Measurements from ENCODE around the gene ZBTB7C. TPM values are rescaled to one million over a fixed set of nuclear protein-coding genes. Genes with fewer than 3 reads are reported as not detected.

Gene ZBTB7C
- total RNA-seq, 4 donors from 2014 or later = 26.0 to 50.6 (median 46.2) TPM

DNA sequence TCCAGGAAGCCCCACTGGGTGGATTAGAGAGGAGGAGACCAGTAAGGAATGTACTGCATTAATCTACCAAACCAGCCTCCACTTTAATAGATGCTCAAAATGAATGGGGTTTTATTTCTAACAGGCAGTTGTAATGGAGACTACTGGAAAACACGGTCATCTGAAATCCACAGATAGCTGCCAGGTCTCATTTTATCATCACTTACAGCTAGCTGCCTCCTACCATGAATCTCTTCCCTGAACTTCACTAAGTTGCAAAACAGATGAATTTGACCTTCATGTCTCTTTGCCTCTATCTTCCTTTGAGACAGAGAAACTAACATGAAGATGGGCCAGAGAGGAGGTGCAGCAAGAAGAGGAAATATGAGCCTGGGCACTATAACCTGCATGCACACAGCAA is 21.9 kb downstream of the ZBTB7C start:
- DNase-seq (ENCODE audit: low spot score in 2 of 2) = no peak
- TF ChIP-seq EP300 (IDR thresholded peaks at IDR 0.05) (no peak), POLR2A (IDR thresholded peaks at IDR 0.05) (no peak), POLR2AphosphoS5 (IDR thresholded peaks at IDR 0.05) (no peak)
- TF ChIP-seq, protein P1, sequence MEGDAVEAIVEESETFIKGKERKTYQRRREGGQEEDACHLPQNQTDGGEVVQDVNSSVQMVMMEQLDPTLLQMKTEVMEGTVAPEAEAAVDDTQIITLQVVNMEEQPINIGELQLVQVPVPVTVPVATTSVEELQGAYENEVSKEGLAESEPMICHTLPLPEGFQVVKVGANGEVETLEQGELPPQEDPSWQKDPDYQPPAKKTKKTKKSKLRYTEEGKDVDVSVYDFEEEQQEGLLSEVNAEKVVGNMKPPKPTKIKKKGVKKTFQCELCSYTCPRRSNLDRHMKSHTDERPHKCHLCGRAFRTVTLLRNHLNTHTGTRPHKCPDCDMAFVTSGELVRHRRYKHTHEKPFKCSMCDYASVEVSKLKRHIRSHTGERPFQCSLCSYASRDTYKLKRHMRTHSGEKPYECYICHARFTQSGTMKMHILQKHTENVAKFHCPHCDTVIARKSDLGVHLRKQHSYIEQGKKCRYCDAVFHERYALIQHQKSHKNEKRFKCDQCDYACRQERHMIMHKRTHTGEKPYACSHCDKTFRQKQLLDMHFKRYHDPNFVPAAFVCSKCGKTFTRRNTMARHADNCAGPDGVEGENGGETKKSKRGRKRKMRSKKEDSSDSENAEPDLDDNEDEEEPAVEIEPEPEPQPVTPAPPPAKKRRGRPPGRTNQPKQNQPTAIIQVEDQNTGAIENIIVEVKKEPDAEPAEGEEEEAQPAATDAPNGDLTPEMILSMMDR (IDR thresholded peaks at IDR 0.05) = no peak
- Histone ChIP-seq H3K27ac (no peak overlapping the region), H3K4me3 (no peak overlapping the region), H3K9me3 (no peaks in the 10 kb centered on the region), H3K27me3 (no peaks in the 10 kb centered on the region), H3K4me1 (peaks cover 6% of the 10 kb centered on the region), H3K36me3 (no peaks in the 10 kb centered on the region)
- WGBS = 55% methylated on average over 1 of the region's 1 CpG

DNA sequence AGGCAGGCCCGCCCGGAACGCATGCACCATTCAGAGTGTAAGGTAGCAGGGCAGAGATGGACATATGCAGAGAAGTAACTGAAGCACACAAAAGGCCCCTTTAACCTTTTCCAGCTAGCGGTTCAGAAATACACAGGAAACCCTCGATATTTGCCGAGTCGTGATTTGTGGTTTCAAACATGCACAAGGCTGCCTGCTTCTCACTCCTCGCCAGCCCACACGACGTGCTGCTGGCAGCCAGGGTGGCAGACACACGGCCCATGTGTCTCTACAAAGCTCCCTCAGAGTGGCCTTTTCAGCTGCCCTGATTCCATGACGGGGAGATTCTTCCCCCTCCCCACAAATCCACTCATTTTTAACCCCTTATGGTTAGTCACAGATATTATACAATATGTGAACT is 23.6 kb downstream of the ZBTB7C start:
- no peaks in the 10 kb centered on the region for H3K4me1 ChIP-seq
- DNase-seq (ENCODE audit: low spot score in 2 of 2) = no peak
- H3K27me3 ChIP-seq = no peaks in the 10 kb centered on the region
- no peak overlapping the region for H3K4me3 ChIP-seq
- no peak for TF ChIP-seq POLR2AphosphoS5 (IDR thresholded peaks at IDR 0.05)
- TF ChIP-seq, protein P1 (IDR thresholded peaks at IDR 0.05) = no peak
- no peak for TF ChIP-seq EP300 (IDR thresholded peaks at IDR 0.05)
- TF ChIP-seq POLR2A (IDR thresholded peaks at IDR 0.05) = no peak
- H3K36me3 ChIP-seq = no peaks in the 10 kb centered on the region
- H3K9me3 ChIP-seq = no peaks in the 10 kb centered on the region
- 68% methylated on average over 12 of the region's 12 CpGs for WGBS
- no peak overlapping the region for H3K27ac ChIP-seq

DNA sequence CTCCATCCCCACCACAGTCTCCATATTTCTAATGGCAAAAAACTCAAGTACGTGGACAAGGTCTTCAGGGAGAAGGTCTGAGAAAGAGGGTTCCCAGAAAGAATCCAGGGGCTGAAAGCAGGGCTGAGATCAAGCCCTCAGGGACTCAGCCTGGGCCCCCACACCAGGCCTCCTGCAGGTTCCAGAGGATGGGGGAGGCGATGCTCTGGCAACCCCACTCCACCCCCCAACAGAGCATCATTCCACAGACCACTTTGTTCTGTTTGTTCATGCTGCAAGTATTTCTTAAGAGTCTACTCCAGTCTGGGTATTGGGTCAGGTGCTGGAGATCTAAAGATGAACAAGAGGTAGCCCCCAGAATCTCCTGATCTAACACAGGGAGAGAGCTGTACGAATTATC is 32.2 kb downstream of the ZBTB7C start:
- peaks cover 11% of the 10 kb centered on the region for H3K4me1 ChIP-seq
- DNase-seq (ENCODE audit: low spot score in 2 of 2) = no peak
- no peaks in the 10 kb centered on the region for H3K36me3 ChIP-seq
- H3K4me3 ChIP-seq = no peak overlapping the region
- no peaks in the 10 kb centered on the region for H3K9me3 ChIP-seq
- no peaks in the 10 kb centered on the region for H3K27me3 ChIP-seq
- WGBS = 33% methylated on average over 3 of the region's 3 CpGs
- TF ChIP-seq POLR2A (IDR thresholded peaks at IDR 0.05) (no peak), POLR2AphosphoS5 (IDR thresholded peaks at IDR 0.05) (no peak), EP300 (IDR thresholded peaks at IDR 0.05) (no peak)
- TF ChIP-seq, protein P1 (IDR thresholded peaks at IDR 0.05) = no peak
- H3K27ac ChIP-seq = no peak overlapping the region

DNA sequence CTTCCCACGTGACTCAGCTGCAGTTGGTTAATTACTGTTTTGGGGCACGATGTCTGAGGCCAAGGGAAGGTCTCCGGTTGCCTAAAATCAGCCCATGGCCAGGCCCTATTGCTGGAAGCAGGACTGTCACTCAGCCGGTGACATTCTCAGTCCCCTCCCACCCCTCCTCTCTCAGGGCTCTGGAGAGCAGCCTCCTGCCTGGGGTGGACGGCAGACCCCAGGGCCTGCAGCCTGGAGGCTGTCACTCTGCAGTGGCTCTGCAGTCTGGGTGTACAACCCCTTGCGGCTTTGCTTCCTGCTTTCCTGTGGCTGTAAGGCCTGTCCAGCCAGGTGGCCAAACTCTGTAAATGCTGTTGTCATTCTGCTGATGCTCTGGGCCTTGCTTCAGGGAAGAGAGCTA is 32.8 kb downstream of the ZBTB7C start:
- 61% methylated on average over 4 of the region's 6 CpGs for WGBS
- Histone ChIP-seq H3K9me3 (no peaks in the 10 kb centered on the region), H3K27ac (no peak overlapping the region), H3K4me1 (peaks cover 11% of the 10 kb centered on the region), H3K27me3 (no peaks in the 10 kb centered on the region), H3K36me3 (no peaks in the 10 kb centered on the region), H3K4me3 (no peak overlapping the region)
- DNase-seq (ENCODE audit: low spot score in 2 of 2) = no peak
- TF ChIP-seq, protein P1 (IDR thresholded peaks at IDR 0.05) = no peak
- TF ChIP-seq EP300 (IDR thresholded peaks at IDR 0.05) (no peak), POLR2AphosphoS5 (IDR thresholded peaks at IDR 0.05) (no peak), POLR2A (IDR thresholded peaks at IDR 0.05) (no peak)

DNA sequence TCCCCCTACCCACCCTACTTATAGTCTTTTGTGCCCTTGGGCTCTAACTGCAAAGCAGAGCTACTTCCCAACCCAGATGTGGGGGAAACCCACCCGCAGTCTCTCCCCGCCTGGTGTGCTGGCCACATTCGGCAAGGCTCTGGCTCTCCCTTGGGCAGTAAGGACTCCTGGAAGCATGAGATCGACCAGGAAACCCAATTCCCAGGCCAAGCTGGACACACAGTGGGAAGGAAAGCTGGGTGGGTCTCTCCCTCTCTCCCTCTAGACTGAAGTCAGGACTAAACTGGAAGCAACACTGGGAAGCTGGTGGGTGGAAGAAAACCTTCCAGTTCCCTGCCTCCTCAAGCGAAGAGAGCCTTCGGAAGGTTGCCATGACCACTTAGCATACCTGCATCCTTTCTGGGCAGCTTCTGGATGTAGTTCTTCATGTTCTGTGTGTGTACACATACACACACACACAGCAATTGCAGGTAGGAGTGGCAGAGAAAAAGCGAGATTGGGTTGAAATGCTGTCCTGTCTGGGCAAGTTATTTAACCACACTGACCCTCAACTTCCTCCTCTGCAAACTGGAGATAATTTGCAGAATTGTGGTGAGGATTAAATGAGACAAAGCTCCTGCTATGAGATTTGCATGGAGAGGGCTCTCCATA is 33.9 kb downstream of the ZBTB7C start:
- Histone ChIP-seq H3K27ac (peak overlapping the region; percentile 44), H3K27me3 (no peaks in the 10 kb centered on the region), H3K9me3 (no peaks in the 10 kb centered on the region), H3K36me3 (no peaks in the 10 kb centered on the region), H3K4me1 (peaks cover 11% of the 10 kb centered on the region), H3K4me3 (no peak overlapping the region)
- no peak for TF ChIP-seq EP300 (IDR thresholded peaks at IDR 0.05)
- TF ChIP-seq, protein P1 (IDR thresholded peaks at IDR 0.05) = no peak
- TF ChIP-seq POLR2A (IDR thresholded peaks at IDR 0.05) = no peak
- no peak for TF ChIP-seq POLR2AphosphoS5 (IDR thresholded peaks at IDR 0.05)
- WGBS = 55% methylated on average over 7 of the region's 7 CpGs
- DNase-seq (ENCODE audit: low spot score in 2 of 2) = no peak
